Ovary (tissue), 3 donors: Measurements from ENCODE around the gene SNX9.

Source experiments
- POLR2A ChIP-seq: fragments of 450-650 bp; IDR thresholded peaks from one replicate; pipeline ENCODE4 v1.6.1; 2017; ENCODE audit warnings: antibody characterized with exemption, mild to moderate bottlenecking, moderate library complexity
- TF ChIP-seq, protein P1 (sequence below), 3 donors: fragments of 450-650 bp in 2 of 3; fragments of 200-600 bp in 1 of 3; IDR thresholded peaks; one replicate each; pipeline versions ENCODE4 v1.5.1 to v1.8.0; 2016 to 2022; ENCODE audit warnings: antibody characterized with exemption in 3 of 3, mild to moderate bottlenecking in 1 of 3
- donor health status: DM: no; HTN: no; CAD: no.

GRCh38 chr6:157895585-157895984, 72.5 kb downstream of the SNX9 start:
- TF ChIP-seq, protein P1, sequence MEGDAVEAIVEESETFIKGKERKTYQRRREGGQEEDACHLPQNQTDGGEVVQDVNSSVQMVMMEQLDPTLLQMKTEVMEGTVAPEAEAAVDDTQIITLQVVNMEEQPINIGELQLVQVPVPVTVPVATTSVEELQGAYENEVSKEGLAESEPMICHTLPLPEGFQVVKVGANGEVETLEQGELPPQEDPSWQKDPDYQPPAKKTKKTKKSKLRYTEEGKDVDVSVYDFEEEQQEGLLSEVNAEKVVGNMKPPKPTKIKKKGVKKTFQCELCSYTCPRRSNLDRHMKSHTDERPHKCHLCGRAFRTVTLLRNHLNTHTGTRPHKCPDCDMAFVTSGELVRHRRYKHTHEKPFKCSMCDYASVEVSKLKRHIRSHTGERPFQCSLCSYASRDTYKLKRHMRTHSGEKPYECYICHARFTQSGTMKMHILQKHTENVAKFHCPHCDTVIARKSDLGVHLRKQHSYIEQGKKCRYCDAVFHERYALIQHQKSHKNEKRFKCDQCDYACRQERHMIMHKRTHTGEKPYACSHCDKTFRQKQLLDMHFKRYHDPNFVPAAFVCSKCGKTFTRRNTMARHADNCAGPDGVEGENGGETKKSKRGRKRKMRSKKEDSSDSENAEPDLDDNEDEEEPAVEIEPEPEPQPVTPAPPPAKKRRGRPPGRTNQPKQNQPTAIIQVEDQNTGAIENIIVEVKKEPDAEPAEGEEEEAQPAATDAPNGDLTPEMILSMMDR (IDR thresholded peaks at IDR 0.05): no peak
- TF ChIP-seq POLR2A: no peak
